Measurements from ENCODE around the gene GPRASP1.

DNA sequence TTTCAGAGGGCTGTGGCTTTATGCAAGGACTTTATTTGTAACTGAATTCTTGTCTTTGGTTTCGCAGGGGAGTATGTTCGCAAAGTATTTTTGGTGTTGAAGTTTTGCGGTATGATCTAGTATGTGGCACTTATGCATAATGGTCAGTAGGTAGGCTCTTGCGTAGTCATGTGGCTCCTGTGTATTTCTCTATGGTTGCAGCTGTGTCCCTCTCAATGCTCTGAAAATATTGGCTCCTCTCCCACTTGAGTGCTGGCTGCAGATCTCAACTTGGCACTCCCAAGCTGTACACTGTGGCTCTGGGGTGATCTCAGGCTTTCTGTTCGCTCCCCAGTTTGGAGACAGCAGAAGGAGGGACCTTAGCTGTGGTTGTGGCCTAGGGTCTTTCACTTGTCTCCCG, 27.2 kb upstream of the GPRASP1 start:
- TF ChIP-seq, protein P1, sequence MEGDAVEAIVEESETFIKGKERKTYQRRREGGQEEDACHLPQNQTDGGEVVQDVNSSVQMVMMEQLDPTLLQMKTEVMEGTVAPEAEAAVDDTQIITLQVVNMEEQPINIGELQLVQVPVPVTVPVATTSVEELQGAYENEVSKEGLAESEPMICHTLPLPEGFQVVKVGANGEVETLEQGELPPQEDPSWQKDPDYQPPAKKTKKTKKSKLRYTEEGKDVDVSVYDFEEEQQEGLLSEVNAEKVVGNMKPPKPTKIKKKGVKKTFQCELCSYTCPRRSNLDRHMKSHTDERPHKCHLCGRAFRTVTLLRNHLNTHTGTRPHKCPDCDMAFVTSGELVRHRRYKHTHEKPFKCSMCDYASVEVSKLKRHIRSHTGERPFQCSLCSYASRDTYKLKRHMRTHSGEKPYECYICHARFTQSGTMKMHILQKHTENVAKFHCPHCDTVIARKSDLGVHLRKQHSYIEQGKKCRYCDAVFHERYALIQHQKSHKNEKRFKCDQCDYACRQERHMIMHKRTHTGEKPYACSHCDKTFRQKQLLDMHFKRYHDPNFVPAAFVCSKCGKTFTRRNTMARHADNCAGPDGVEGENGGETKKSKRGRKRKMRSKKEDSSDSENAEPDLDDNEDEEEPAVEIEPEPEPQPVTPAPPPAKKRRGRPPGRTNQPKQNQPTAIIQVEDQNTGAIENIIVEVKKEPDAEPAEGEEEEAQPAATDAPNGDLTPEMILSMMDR (conservative IDR thresholded peaks at IDR 0.05; ENCODE audit: low read depth, low read length): no peak
- no peak for TF ChIP-seq EZH2 (IDR thresholded peaks at IDR 0.05; ENCODE audit: borderline replicate concordance, low read depth, low read length, poor library complexity, severe bottlenecking)

Data from A673 (cell line).